GM18517 (cell line): ENCODE measurements around the gene VPS26A.
A peak's percentile ranks its signal among the peaks of the same experiment; 100 is the strongest.

Experiments used
- ATAC-seq: cut with Tn5 transposase; IDR thresholded peaks from one replicate; pipeline ENCODE4 v1.9.1; 2021; ENCODE audit warnings: mild to moderate bottlenecking, moderate library complexity; ENCODE audit not compliant: unreplicated experiment

The VPS26A gene

GRCh38 chr10:69123747-69124562 is at the start of gene VPS26A:
VPS26A (plus strand) TSS chr10:69124178; CDS start chr10:69124278, 100 bp downstream.
- ATAC-seq, result peak; percentile 72

DNA sequence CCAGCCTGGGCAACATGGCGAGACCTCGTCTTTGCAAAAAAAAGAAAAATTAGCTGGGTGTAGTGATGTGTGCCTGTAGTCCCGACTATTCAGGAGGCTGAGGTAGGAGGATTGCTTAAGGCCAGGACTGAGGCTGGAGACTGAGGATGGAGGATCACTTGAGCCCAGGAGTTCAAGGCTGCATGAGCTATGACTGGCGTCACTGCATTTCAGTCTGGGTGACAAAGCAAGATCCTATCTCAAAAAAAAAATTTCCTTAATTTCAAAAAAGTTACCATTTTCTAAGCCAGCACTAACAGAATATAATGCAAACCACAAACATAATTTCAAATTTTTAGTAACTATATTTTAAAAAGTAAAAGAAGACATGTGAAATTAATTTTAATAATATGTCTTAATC is 49.4 kb upstream of the VPS26A start:
- ATAC-seq, result no peak

DNA sequence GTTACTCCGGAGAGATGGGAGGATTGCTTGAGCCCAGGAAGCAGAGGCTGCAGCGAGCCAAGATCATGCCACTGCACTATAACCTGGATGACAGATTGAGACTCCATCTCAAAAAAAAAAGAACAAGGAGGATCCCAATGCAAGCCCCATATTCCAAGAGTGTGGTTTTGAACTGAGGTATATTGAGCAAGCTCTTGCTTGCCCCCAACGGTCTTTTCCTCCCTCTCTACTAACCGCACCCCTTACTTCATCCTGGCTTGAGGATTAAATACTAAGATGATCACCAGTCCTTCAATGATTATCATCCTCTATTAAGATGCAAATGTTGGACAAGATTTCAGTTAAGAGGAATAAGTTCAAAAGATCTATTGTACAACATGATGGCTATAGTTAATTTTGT is 48.5 kb upstream of the VPS26A start:
- no peak for ATAC-seq

DNA sequence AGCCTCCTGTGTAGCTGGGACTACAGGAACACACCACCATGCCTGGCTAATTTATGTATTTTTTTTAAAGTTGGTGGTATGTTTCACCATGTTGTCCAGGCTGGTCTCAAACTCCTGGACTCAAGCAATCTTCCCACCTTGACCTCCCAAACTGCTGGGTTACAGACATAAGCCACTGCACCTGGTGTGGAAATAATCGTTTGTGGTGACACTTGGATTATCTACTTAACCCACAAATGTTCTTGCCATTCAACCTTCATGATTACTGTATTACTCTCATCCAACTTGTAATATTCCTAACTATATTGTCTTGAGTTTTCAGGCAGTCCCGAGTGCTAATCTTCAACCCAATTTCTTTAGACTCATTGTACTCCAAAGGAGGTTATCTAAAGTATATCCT is 45.7 kb upstream of the VPS26A start:
- ATAC-seq, result no peak

DNA sequence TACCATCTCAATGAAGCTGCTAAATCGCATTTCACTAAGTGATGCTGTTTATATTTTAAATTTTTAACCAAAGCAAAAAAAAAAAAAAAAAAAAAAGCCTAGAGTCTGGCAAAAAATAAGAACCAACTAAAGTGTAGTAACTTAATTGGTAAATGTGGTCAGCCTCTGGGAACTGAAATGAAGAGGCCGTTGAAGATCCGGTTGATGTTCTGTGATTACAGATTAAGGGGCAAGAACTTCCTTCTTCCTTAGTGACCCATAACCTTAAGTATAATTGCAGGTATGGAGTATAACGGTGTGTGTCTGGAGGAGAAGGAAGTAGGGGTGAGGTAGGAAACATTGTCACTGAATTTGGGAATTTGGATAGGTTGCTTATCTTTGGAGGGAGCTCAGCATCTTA is 43.8 kb upstream of the VPS26A start:
- no peak for ATAC-seq

DNA sequence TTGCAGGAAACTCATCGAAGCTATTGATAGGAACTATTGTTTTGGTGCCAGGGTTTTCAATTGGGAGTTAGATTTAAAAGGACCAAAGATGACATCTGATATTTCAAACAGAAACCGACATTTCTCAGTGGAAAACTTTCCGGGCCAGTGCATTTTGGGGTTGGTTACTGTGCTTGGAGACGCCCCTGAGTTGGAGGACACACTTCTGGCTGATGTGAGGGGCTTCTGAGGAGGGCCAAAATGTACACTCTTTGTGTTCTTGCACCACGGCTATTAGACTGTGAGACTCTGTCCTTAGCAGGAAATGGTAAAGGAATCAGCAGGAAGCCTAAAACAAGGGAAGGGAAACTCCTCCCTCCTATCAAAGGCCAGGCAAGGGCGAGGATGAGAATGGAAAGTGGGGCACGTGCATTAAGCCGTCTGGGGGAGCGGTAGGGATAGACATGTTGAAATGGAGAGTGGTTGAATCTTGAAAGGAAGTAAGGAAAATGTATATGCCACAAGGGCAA is 37.9 kb upstream of the VPS26A start:
- no peak for ATAC-seq

DNA sequence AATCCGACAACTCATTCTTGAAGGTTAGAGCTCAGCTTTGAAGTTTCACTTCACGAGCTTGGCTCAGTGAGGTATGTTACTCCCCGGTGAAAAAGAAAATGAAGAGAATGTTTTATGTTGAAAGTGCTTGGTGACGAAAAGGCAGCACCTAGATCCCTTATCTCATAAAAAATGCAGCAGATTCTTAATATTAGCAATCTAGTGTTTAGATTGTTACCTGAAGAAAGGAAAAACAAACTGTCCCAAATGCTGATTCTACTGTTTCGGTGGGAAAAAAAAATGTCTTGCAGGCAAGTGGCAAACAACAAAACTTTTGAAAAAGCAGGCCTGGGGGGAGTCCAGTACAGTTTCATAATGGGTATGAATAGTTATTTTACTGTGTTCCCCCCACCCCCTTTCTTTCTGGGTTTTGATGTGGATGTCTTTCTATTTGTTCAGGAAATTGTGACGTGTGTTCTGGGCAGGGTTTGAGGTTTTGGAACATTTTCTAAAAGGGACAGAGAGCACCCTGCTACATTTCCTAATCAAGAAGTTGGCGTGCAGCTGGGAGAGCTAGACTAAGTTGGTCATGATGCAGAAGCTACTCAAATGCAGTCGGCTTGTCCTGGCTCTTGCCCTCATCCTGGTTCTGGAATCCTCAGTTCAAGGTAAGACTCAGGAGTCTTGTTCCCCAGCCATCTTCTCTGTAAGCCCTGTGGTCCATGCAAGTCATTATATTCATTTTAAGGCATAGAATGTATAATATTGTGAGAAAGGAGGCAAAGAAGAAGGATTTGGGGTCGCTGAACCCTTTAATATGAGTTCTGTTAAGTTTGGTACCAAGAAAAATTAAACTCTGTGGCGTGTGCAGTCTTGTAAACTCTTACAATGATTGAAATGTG is 36.1 kb upstream of the VPS26A start, which contains the start of gene SRGN:
Gene SRGN, plus strand, starts transcription at position 514 of the 881 bp plus-strand sequence. Its CDS starts 55 bp downstream, at position 569.
- peak; percentile 45 for ATAC-seq

DNA sequence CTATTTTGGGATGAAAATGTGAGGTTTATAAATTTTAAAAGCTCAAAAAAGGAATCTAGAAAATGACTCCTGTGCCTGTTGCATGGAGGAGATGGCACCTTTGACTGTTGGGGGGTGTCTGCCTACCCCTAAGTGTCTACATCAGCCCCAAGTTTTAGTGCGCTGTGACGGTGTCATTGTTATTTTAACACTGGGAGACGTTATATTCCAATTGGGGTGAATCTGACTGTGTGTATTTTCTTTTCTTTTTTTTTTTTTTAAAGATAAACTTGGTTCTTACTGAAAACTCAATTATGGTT is 35.6 kb upstream of the VPS26A start:
- ATAC-seq, result no peak

DNA sequence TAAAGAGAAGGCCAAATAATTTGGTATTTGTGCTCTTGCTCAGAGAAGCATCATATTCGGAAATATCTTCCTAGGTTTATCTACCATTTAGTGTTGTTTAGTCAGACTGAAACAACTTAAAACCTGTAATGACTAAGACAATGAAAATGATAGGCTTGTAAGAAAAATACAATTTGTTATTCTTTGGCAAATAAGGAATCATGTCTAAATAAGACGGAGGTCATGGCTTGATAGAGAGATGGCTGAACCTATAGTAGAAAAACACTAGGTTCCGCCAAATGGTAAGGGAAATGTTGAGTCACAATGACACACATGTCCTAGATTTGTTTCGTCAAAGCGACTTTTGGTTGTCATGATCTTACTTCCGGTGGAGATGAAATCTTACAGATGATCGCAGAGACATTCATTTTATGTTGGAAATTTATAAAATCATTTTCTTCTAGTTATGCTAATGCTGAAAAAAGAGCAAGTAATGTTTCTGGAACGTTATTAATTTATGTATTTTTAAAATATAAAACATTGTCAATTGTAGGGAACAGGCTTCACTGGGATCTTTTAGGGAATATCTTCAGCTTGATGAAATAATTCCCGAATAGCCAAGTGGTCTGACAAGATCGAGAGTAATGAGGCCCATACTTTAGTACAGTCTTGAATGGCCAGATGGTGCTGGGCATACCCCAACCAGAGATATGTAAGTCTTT is 35.0 kb upstream of the VPS26A start:
- peak; percentile 26 for ATAC-seq

DNA sequence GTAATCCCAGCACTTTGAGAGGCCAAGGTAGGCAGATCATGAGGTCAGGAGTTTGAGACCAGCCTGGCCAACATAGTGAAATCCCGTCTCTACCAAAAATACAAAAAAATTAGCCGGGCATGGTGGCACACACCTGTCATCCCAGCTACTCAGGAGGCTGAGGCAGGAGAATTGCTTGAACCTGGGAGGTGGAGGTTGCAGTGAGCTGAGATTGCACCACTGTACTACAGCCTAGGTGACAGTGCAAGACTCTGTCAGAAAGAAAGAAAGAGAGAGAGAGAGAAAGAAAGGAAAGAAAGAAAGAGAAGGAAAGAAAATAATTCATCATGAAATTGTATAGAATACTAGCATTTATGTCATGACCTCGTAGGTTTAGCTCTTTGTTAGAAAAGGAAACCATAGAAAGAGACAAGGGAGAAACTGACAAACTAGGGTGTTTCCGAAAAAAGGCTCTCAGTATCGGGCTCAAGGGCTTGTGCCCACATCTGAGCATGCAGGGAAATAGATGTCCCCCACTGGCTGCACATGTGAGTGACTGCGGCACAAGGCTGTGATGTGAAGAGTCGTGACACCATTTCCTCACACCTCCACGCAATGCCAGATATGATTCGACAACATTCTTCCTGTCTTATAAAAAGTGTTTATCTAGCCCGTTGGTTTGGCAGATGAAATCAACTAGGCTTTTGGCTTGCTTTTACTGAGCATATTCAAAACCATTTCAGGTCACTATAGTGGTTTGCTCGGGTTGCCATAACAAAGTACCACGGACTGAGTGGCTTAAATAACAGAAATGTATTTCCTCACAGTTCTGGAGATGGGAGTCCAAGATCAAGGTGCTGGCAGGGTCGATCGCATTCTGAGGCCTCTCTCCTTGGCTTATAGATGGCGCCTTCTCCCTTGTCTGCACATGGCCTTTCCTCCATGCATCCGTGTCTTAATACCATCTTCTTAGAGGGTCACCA is 34.1 kb upstream of the VPS26A start:
- ATAC-seq, result peak; percentile 30

DNA sequence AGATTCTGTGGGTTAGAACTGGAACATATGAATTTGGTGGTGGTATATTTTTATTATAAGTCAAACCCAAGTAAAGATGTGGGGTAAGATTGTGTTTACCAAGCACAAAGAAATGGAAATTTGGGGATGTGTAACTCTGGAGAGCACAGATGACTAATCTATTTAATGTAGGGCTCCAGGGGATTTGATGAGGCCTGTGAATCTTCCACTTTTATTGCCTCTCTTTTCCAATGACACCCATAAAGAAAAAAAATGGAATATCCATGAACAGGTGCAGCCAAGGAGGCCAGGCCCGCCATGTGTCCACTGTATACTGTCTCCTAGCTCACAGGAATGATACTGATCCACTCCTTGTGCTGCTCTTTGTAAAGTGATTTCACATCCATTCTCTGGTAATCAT is 33.3 kb upstream of the VPS26A start:
- no peak for ATAC-seq

DNA sequence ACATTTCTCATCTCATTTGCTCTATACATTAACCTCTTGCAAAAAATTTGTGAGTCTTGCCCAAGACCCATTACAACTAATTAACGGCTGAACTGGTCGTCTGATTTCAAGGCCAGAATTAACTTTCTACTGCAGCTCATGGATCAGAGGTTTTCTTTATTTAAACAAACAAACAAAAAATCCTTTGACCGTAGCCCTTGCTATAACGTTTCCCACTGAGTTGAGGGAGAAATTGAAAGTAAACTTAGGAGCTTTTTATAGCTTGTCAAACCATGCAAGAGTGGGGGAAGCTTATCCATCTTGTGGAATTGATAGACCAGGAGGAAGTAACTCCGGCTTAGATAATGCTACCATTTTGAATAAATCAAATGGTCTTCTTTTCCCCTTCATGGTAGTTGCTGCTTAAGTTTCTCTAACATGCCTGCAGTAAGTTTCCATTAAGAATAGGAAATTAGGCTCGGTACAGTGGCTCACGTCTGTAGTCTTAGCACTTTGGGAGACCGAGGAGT is 32.8 kb upstream of the VPS26A start:
- no peak for ATAC-seq

DNA sequence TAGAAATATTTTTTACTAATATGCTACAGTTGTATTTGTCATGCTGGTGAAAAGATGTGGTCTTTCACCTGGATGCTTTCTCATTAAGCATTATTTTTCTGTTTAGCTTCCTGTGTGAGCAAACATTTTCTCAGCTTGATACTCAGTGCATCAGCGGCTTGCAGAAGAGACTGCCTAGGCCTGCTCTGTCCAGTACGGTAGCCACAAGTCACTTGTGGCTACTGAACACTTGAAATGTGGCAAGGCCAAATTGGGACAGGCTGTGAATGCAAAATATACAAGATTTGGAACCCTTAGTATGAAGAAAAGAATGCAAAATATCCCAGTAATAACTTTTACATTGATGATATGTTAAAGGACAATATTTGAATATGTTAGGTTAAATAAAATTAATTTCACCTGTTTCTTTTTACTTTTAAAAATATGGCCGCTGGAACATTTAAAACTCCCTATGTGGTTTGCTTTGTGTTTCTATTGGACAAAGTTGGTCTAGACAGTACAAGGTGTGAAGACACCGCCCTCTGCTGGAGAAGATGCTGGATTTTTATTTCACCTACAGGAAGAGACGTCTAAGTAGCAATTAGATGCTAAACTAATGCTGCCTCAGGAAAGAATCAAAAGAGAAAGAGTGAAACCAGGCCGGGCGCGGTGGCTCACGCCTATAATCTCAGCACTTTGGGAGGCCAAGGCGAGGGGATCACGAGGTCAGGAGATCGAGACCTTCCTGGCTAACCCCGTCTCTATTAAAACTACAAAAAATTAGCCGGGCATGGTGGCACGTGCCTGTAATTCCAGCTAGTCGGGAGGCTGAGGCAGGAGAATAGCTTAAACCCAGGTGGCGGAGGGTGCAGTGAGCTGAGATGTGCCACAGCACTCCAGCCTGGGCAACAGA is 30.8 kb upstream of the VPS26A start:
- ATAC-seq, result no peak

DNA sequence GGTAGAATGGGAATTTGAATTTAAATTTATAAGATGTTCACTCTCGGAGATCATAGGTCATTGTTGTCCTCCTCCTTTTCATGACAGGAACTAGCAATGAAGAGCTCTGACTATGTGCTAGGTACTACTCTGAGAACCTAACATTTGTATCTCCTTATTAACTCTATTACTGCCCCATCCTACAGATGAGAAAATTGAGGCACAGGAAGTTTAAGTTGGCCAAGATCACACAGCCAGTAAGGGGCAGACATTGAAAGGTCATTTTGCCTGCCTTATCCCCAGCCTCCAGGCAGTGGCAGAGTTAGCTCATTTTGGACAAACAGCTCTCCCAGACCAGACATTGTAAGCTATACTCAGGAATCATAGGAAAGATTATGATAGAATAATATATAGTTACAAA is 30.0 kb upstream of the VPS26A start:
- ATAC-seq, result no peak

GRCh38 chr10:69096045-69096444 is 27.9 kb upstream of the VPS26A start:
- no peak for ATAC-seq

GRCh38 chr10:69097729-69098128 is 26.2 kb upstream of the VPS26A start:
- ATAC-seq, result no peak

DNA sequence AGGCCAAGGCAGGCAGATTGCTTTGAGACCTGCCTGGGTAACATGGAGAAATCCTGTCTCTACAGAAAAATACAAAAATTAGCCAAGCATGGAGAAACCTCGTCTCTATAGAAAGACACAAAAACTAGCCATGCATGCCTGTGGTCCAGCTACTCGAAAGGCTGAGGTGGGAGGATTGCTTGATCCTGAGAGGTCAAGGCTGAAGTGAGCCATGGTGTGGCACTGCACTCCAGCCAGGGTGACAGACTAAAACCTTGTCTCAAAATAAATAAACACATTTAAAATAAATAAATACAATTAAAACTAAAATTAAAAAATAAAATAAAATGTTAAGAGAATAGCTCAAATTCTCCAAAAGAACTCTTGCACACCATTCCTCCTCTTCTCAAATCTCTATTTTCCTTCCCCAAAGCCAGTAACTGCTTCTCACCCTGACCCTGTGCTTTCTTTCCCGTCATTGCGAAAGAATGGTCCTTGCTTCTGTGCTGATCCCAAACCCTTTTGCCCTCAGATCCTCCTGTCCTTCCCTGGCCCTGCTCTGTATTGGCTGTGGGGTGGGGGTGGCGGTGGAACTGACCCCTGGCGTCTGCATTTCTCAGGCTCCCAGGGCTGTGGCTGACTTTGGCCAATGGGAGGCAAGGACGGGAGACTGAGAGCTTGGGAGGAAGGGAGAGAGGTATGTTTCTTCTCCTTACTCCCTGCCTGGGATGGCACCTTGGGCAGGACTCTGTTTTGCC is 23.7 kb upstream of the VPS26A start:
- no peak for ATAC-seq

DNA sequence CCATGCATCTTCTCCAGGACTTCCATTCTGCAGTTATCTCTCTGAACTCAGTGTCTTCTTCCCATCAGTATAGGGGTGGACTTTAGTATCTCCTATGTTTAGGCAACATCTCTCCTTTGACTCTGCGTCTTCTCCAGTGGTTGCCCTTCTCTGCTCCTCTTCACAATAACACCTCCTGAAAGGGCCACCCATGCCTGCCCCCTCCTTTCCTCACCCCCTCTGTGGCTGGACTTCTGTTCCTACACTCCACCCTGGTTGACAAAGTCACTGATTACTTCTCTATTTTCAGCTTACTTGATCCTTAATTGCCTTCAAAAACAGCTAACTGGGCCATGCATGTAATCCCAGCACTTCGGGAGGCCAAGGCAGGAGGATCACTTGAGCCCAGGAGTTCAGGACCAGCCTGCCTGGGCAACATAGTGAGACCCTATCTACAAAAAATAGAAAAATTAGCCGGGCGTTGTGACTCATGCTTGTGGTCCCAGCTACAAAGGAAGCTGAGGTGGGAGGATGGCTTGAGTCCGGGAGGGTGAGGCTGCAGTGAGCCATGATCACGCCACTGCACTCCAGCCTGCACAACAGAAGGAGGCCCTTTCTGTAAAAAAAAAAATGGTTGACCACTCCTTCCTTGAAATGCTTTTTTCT is 22.4 kb upstream of the VPS26A start:
- no peak for ATAC-seq
